ENCODE measurements around the gene PIWIL1.

GRCh38 chr12:130366159-130366558, 28.5 kb downstream of the PIWIL1 start:
- TF ChIP-seq POLR2A (IDR thresholded peaks at IDR 0.05; ENCODE audit: extremely low read depth, insufficient read length), result no peak
- TF ChIP-seq, protein P1, sequence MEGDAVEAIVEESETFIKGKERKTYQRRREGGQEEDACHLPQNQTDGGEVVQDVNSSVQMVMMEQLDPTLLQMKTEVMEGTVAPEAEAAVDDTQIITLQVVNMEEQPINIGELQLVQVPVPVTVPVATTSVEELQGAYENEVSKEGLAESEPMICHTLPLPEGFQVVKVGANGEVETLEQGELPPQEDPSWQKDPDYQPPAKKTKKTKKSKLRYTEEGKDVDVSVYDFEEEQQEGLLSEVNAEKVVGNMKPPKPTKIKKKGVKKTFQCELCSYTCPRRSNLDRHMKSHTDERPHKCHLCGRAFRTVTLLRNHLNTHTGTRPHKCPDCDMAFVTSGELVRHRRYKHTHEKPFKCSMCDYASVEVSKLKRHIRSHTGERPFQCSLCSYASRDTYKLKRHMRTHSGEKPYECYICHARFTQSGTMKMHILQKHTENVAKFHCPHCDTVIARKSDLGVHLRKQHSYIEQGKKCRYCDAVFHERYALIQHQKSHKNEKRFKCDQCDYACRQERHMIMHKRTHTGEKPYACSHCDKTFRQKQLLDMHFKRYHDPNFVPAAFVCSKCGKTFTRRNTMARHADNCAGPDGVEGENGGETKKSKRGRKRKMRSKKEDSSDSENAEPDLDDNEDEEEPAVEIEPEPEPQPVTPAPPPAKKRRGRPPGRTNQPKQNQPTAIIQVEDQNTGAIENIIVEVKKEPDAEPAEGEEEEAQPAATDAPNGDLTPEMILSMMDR (IDR thresholded peaks at IDR 0.05; ENCODE audit: low read depth, low read length), result no peak
- no peak for TF ChIP-seq MYC (IDR thresholded peaks at IDR 0.05; ENCODE audit: low read depth, low read length)
- TF ChIP-seq, protein P2, sequence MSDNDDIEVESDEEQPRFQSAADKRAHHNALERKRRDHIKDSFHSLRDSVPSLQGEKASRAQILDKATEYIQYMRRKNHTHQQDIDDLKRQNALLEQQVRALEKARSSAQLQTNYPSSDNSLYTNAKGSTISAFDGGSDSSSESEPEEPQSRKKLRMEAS (IDR thresholded peaks at IDR 0.05; ENCODE audit: low read depth, low read length), result no peak

Data from NB4 (cell line).